Skeletal muscle cell (primary cell): ENCODE results near the gene MFSD12.
"Not testable (repeated sequence)": the region's sequence is repeated elsewhere in the genome, so short reads cannot be mapped to it uniquely, and the experiment has no call there.

ENCODE experiments used
- DNase-seq: peaks from one replicate; pipeline ENCODE4 v3.0.0-alpha.2; 2010; ENCODE audit warnings: low read depth
- H3K4me3 ChIP-seq: 2 replicates; pipeline ENCODE4 v1.5.1; 2011; ENCODE audit warnings: low read depth, mild to moderate bottlenecking, control low read depth, low read length, moderate library complexity

The MFSD12 gene

GRCh38 chr19:3585301-3586126 lies 28.1 kb upstream of the MFSD12 start, which contains the start of gene GIPC3:
GIPC3 (plus strand) TSS chr19:3585478; CDS start chr19:3585598, 120 bp downstream.
- peak within 1 kb of the TSS; percentile 36 for H3K4me3 ChIP-seq
- no peak for DNase-seq

DNA sequence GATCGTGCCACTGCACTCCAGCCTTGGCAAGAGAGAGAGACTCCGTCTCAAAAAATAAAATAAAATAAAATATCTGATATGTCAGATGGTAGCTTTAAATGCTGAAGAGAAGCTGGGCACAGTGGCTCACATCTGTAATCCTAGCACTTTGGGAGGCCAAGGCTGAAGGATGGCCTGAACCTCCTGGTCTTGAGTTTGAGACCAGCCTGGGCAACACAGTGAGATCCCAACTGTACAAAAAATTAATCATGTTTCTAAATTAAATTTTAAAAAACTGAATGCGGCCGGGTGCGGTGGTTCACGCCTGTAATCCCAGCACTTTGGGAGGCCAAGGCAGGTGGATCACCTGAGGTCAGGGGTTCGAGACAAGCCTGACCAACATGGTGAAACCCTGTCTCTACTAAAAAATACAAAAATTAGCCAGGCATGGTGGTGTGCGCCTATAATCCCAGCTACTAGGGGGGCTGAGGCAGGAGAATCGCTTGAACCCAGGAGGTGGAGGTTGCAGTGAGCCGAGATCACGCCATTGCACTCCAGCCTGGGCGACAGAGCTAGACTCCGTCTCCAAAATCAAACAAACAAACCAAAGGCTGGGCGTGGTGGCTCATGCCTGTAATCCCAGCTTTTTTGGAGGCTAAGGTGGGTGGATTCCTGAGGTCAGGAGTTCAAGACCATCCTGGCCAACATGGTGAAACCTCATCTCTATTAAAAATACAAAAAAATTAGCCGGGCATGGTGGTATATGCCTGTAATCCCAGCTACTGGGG lies 26.8 kb upstream of the MFSD12 start:
- DNase-seq, H3K4me3 ChIP-seq: not testable (repeated sequence)

GRCh38 chr19:3581792-3582191 lies 24.4 kb upstream of the MFSD12 start:
- DNase-seq, result not testable (repeated sequence)

DNA sequence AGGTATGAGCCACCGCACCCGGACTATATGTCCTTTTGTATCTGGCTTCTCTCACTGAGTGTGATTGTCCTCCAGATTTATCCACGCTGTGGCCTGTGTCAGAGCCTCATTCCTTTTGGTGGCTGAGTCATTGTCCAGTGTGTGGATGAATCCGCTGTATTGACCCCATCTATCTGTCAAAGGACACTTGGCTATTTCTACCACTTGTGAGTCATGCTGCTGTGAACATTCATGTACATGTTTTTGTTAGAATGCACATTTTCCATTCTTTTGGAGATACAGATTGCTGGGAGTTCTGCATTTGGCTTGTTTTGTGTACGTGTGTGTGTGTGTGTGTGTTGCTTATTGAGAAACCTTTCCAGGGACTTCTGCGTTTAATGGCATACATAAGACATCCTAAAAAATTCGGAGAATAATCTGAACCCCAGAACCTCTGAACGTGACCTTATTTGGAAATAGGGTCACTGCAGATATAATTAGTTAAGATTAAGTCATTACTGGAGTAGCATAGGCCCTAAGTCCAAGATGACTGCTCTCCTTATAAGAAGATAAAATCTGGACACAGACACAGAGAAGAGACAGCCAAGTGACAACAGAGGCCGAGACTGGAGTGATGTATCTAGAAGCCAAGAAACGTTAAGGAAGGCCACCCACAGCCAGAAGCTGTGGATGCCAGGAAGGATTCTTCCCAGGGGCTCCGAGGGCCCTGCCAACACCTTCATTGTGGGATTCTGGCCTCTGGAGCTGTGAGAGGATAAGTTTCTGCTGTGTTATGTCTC lies 23.0 kb upstream of the MFSD12 start:
- DNase-seq, result peak; percentile 83
- no peak overlapping the region for H3K4me3 ChIP-seq

More at GRCh38 chr19:3581792-3582191, 24.4 kb upstream of the MFSD12 start:
- not testable (repeated sequence) for H3K4me3 ChIP-seq

DNA sequence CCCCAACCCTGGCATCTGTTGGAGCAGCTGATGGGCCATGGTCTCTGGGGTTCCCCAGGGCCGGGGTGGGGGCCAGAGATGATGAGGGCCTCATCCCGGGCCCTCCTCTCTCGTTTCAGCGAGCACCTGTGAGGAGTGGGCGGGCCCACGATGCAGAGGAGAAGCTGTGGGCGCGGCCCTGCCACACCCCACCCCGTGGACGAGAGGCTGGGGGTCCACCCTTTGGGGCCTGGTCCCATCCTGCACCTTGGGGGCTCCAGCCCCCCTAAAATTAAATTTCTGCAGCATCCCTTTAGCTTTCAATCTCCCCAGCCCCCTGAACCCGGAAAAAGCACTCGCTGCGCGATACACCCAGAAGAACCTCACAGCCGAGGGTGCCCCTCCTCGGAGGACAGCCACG lies 21.0 kb upstream of the MFSD12 start:
- no peak for DNase-seq
- no peak overlapping the region for H3K4me3 ChIP-seq

GRCh38 chr19:3577723-3578344 lies 20.4 kb upstream of the MFSD12 start:
- H3K4me3 ChIP-seq, result no peak overlapping the region
- DNase-seq, result no peak

- H3K4me3 ChIP-seq, result peak overlapping the region; percentile 34
- DNase-seq, result peak; percentile 35
Measured at GRCh38 chr19:3576696-3577443, 19.5 kb upstream of the MFSD12 start.

- no peak for DNase-seq
- peak overlapping the region; percentile 34 for H3K4me3 ChIP-seq
Measured at GRCh38 chr19:3575949-3576673, 18.7 kb upstream of the MFSD12 start.

GRCh38 chr19:3575260-3575741 lies 17.9 kb upstream of the MFSD12 start:
- H3K4me3 ChIP-seq, result no peak overlapping the region
- no peak for DNase-seq

DNA sequence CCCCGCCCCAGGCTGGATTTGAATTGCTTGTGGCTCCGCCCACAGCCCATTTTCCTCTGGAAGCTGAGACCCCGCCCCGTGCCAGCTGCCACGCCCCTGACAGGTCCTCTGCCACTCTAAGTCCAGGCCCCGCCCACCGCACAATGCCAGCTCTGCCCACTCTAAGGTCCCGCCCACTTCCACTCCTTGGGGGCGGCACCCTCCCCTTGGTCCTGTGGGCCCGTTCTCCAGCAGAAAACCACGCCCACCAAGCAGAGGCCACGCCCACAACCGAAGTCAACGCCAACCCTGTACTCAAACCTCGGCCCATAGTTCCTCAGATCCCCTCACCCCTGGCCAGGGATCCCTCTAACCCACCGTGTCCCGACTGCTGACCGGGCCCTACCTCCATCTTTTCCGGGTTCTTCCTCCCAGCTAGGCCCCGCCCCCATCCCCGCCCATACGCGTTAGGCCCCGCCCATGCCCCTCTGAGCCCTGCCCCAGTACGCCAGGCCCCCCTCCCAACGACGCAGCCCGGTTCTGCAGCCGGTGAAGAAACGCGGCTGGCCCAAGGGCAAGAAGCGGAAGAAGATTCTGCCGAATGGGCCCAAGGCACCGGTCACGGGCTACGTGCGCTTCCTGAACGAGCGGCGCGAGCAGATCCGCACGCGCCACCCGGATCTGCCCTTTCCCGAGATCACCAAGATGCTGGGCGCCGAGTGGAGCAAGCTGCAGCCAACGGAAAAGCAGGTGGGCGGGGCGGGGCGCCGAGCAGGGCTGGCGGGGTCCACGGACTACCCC lies 16.7 kb upstream of the MFSD12 start:
- DNase-seq, result peak; percentile 84
- peak overlapping the region; percentile 94 for H3K4me3 ChIP-seq

GRCh38 chr19:3573162-3573857 lies 15.9 kb upstream of the MFSD12 start:
- H3K4me3 ChIP-seq, result peak overlapping the region; percentile 94
- no peak for DNase-seq

DNA sequence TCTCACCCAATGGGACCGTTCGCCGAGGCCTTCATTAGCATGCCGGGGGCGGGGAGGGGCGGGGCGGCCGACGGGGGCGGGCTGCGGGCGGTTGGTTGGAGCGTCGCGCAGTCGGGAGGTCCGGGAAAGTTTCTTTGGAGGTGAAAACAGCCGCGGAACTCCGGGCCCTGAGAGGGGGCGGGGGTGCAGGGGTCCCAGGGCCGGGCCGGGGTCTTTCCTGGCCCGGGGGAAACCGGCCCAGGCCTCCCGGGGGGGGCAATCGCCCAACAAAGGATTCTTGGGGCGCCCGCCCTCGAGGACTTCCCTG lies 15.4 kb upstream of the MFSD12 start, which contains the start of gene HMG20B:
Gene HMG20B, plus strand, starts transcription at position 90 of the 307 bp plus-strand sequence. CDS start 366 bp downstream, outside the sequence.
- no peak for DNase-seq
- H3K4me3 ChIP-seq, result peak within 1 kb of the TSS; percentile 94

DNA sequence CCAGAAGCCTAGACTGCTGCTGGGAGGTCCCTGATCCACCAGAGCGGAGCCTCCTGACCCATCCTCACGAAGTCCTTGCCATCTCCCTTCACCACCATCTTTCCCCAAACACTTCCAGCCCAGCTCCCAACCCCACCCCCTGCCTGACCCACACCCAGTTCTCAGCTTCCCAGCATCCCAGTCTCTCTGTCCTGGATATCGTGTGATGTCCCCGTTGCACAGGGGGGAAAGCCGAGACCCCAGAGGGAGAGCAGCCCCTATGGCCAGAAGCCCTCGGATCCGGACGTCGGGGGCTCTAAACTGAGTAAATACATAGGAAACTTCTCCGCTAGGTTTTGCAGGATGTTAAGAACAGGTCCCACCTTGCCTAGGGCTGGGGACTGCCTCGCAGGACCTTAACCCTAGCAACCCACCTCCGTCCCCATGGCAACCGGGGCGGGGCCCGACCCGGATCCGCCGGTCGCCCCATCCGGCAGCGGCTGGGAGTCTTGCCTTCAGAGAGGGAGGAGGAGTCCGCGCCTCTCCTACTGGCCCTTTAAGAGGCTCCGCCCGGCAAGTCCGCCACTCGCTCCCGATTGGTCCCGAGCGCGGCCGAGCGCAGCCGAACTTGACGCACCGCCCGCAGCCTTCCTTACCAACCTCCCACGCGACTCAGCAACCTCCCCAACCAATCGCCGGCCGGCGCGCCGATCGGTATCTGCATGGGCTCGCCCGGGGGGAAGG lies 14.9 kb upstream of the MFSD12 start:
- DNase-seq, result peak; percentile 99
- peak overlapping the region; percentile 62 for H3K4me3 ChIP-seq

DNA sequence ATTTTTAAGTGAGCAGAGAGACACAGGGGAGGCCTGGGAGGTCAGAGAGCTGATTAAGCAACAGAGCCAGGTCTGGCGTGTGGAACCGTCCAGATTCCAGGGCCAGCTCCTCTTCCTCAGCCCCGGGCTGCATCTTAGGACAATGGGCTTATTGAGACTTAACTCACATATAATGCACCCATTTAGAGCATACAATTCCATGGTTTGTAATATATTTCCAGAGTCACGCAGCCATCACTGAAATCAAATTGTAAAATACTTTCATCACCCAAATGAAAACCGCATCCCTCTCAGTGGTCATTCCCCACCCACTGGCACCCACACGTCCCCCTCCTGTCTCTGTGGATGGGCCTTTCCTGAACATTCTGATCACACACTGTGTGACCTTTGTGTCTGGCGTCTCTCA lies 13.2 kb upstream of the MFSD12 start:
- H3K4me3 ChIP-seq, result no peak overlapping the region
- no peak for DNase-seq

- H3K4me3 ChIP-seq, DNase-seq: not testable (repeated sequence)
Measured at GRCh38 chr19:3570042-3570441, 12.7 kb upstream of the MFSD12 start.

DNA sequence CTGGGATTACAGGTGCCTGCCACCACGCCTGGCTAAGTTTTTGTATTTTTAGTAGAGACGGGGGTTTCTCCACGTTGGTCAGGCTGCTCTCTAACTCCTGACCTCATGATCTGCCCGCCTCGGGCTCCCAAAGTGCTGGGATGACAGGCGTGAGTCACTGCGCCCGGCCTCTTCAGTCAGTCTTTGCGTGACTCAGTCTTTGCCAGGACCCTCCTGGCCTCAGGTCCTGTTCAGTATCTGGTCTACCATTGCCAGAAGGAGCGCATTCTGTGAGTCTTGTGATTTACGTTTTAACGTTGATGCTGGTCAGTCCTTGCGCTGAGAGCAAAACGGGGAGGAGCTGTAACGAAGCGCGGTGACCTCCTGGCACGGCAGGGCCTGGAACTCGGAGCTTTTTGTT lies 7.8 kb upstream of the MFSD12 start:
- DNase-seq, result no peak
- no peak overlapping the region for H3K4me3 ChIP-seq
